ENCODE data around the gene CCDC51. TPM values are rescaled to one million over a fixed set of nuclear protein-coding genes. Genes with fewer than 3 reads are reported as not detected.
"Not testable (repeated sequence)": the region's sequence is repeated elsewhere in the genome, so short reads cannot be mapped to it uniquely, and the experiment has no call there.

CCDC51 gene
- total RNA-seq, 1 donor from 2014 or later: 22.0 TPM

- DNase-seq (ENCODE audit: low read depth): no peak
- H3K4me3 ChIP-seq (ENCODE audit: low read depth, low read length): no peak overlapping the region
- TF ChIP-seq, protein P1, sequence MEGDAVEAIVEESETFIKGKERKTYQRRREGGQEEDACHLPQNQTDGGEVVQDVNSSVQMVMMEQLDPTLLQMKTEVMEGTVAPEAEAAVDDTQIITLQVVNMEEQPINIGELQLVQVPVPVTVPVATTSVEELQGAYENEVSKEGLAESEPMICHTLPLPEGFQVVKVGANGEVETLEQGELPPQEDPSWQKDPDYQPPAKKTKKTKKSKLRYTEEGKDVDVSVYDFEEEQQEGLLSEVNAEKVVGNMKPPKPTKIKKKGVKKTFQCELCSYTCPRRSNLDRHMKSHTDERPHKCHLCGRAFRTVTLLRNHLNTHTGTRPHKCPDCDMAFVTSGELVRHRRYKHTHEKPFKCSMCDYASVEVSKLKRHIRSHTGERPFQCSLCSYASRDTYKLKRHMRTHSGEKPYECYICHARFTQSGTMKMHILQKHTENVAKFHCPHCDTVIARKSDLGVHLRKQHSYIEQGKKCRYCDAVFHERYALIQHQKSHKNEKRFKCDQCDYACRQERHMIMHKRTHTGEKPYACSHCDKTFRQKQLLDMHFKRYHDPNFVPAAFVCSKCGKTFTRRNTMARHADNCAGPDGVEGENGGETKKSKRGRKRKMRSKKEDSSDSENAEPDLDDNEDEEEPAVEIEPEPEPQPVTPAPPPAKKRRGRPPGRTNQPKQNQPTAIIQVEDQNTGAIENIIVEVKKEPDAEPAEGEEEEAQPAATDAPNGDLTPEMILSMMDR (conservative IDR thresholded peaks at IDR 0.05; ENCODE audit: low read depth, low read length): no peak
Observed at GRCh38 chr3:48475188-48475587, 35.3 kb upstream of the CCDC51 start.

DNA sequence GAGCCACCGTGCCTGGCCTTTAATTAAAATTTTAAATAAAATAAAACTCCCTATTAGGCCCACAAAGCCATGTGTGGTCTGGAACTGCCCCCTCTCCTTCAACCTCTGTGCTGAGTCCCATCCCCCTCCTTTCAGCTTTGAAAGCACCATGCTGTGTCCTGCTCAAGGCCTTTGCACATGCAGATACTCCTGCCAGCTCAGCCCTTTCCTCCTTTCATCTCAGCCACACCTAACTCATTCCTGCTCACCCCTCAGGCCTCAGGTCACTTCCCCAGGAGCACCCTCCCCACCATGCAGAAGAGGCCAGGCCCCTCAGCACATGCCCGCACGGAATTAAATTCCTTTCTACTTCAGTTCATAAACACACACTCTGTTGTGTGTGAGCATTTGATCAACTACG is 34.7 kb upstream of the CCDC51 start:
- H3K4me3 ChIP-seq (ENCODE audit: low read depth, low read length): no peak overlapping the region
- TF ChIP-seq, protein P1 (conservative IDR thresholded peaks at IDR 0.05; ENCODE audit: low read depth, low read length): no peak
- no peak for DNase-seq (ENCODE audit: low read depth)

DNA sequence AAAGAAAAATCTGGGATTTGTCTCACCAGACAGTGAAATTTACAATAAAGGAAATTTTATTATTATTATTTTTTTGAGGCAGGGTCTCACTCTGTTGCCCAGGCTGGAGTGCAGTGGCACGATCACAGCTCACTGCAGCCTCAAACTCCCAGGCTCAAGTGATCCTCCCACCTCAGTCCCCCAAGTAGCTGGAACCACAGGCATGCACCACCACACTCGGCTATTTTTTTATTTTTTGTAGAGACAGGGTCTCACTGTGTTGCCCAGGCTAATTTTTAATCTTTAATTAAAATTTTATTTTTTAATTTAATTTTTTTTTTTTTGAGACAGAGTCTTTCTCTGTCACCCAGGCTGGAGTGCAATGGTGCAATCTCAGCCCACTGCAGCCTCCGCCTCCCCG is 34.1 kb upstream of the CCDC51 start:
- DNase-seq (ENCODE audit: low read depth); H3K4me3 ChIP-seq (ENCODE audit: low read depth, low read length): not testable (repeated sequence)

DNA sequence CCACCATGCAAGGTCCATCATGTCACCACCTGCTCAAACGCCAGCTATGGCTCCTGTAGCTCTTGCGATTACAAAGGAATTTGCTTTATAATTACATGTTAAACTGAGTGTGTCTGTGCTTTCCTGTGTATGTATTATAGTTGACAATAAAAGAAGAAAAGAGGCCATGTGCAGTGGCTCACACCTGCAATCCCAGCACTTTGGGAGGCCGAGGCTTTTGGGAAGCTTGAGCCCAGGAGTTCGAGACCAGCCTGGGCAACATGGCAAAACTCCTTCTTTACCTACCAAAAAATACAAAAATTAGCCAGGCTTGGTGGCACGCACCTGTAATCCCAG is 33.7 kb upstream of the CCDC51 start:
- DNase-seq (ENCODE audit: low read depth): no peak
- no peak overlapping the region for H3K4me3 ChIP-seq (ENCODE audit: low read depth, low read length)
- TF ChIP-seq, protein P1 (conservative IDR thresholded peaks at IDR 0.05; ENCODE audit: low read depth, low read length): no peak

- peak; percentile 52 for DNase-seq (ENCODE audit: low read depth)
- peak overlapping the region; percentile 89 for H3K4me3 ChIP-seq (ENCODE audit: low read depth, low read length)
- TF ChIP-seq, protein P1 (conservative IDR thresholded peaks at IDR 0.05; ENCODE audit: low read depth, low read length): peak; percentile 34
Observed at GRCh38 chr3:48472923-48473616, 33.2 kb upstream of the CCDC51 start.

GRCh38 chr3:48472673-48472922 is 32.7 kb upstream of the CCDC51 start:
- TF ChIP-seq, protein P1 (conservative IDR thresholded peaks at IDR 0.05; ENCODE audit: low read depth, low read length): no peak
- H3K4me3 ChIP-seq (ENCODE audit: low read depth, low read length): peak overlapping the region; percentile 89
- no peak for DNase-seq (ENCODE audit: low read depth)

DNA sequence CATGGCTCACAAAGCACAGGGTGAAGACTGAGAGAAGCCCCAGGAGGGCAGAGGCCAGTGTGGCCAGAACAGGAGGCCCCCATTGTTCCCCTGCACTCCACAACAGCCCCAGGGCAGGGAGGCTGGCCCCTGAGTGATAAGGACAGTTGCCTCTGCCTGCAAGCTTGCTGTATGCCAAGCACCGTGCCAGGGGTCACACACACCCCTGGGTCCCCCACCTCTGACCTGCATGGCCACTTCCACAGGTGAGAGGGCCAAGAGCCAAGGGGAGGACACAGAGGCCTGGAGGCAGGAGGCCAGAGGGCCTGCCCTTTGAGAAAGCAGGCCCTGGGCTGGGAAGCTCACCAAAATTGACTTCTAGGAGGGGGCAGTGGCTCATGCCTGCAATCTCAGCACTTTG is 30.4 kb upstream of the CCDC51 start:
- H3K4me3 ChIP-seq (ENCODE audit: low read depth, low read length): no peak overlapping the region
- TF ChIP-seq, protein P1 (conservative IDR thresholded peaks at IDR 0.05; ENCODE audit: low read depth, low read length): no peak
- DNase-seq (ENCODE audit: low read depth): no peak
